Measurements from ENCODE around the gene NXPH2.
A peak's percentile ranks its signal among the peaks of the same experiment; 100 is the strongest.

Gene NXPH2

DNA sequence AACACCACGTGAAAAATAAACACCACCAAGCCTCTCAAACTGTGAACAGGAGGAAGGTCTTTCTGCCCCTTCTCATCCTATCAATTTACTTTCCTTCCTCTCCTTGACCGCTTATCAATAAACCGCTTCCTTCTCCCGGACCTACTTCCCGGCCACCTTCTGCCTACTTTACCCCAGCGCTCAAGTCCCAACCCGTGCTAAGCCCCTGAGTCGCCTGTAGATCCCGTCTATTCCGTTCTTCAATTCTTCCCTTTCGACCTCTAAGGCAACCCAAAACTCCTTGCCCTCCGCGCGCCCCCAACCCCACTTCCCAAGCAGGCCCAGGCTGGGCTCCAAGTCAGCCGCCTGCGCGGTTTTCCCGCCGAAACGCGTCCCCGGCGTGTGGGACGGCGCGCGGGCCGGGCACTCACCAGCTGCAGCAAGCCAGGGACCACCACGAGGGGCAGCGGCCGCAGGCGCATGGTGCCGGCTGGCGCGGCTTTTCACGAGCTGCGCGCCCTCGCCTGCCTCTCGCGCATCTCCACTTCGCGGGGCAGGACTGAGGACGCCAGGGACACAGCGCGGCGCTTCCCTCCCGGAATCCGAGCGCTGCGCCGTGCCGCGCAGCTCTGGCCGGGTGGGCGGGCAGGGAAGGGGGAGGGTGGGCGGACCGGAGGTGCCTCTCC is at the start of gene NXPH2:
Gene NXPH2 (minus strand): TSS at position 610 of the 665 bp plus-strand sequence. CDS start 149 bp downstream, at position 461.
- TF ChIP-seq, protein P1, sequence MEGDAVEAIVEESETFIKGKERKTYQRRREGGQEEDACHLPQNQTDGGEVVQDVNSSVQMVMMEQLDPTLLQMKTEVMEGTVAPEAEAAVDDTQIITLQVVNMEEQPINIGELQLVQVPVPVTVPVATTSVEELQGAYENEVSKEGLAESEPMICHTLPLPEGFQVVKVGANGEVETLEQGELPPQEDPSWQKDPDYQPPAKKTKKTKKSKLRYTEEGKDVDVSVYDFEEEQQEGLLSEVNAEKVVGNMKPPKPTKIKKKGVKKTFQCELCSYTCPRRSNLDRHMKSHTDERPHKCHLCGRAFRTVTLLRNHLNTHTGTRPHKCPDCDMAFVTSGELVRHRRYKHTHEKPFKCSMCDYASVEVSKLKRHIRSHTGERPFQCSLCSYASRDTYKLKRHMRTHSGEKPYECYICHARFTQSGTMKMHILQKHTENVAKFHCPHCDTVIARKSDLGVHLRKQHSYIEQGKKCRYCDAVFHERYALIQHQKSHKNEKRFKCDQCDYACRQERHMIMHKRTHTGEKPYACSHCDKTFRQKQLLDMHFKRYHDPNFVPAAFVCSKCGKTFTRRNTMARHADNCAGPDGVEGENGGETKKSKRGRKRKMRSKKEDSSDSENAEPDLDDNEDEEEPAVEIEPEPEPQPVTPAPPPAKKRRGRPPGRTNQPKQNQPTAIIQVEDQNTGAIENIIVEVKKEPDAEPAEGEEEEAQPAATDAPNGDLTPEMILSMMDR (IDR thresholded peaks at IDR 0.05; ENCODE audit: borderline replicate concordance, insufficient read depth, low read depth, low read length): no peak
- no peak within 1 kb of the TSS for H3K4me3 ChIP-seq (ENCODE audit: low read depth, low read length)

DNA sequence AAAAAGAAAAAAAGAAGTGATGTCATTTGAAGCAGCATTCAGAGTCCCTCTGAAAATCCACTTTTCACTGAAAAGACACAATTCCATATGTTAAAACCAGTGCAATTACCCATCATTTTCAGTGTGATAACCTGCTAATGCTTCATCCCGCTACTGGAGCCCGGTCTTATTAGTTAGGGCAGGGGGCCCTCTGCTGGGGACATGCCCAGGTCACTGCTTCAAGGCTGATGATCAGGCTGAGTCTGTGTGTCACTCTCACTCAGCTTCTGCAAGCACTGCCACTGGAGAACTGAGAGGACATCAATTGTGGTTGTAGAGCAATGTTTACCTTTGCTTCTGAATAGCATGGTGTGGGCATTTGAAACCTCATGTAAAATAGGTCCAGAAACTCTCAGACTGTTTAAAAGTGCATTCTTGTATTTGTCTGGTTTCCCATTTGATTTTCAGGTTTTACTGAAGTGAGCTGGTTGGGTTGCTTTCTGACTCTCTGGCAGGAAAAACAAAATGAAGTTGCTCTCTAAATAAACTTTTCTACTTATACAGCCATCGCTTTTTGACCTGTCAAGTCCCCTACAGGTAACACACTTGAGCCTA is 49.2 kb upstream of the NXPH2 start:
- TF ChIP-seq, protein P1 (IDR thresholded peaks at IDR 0.05; ENCODE audit: borderline replicate concordance, insufficient read depth, low read depth, low read length): peak; percentile 53; the same call in 1 of the 2 replicates
- H3K4me3 ChIP-seq (ENCODE audit: low read depth, low read length): no peak overlapping the region

DNA sequence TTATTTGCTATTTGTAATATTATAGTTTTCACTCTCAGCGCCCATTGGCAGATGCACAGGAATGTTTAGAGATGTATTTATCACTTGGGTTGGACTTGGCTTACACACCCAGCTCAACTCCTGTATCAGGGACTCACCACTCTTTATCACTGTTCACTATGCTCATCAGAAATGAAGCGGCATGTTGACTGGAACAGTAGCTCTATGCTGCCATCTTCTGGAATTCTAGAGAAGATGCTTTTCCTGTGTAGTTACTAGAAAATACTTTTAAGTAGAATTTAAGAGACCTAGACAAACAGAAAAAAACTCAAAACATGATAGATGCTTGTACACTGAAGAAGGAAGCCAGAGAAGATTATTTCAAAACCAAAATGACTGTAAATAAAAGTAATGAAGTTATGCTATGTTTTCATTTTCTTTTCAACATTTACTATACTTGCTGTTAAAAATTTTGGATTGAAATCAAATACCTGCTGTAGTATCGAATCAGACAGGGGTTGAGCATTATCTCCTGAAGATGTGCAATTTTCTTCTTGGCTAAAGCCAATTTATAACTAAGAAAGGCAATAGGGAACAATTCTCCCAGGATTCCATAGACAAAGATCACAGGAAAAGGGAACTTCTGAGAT is 47.4 kb upstream of the NXPH2 start:
- H3K4me3 ChIP-seq (ENCODE audit: low read depth, low read length): no peak overlapping the region
- TF ChIP-seq, protein P1 (IDR thresholded peaks at IDR 0.05; ENCODE audit: borderline replicate concordance, insufficient read depth, low read depth, low read length): peak; percentile 44; the same call in 1 of the 2 replicates

DNA sequence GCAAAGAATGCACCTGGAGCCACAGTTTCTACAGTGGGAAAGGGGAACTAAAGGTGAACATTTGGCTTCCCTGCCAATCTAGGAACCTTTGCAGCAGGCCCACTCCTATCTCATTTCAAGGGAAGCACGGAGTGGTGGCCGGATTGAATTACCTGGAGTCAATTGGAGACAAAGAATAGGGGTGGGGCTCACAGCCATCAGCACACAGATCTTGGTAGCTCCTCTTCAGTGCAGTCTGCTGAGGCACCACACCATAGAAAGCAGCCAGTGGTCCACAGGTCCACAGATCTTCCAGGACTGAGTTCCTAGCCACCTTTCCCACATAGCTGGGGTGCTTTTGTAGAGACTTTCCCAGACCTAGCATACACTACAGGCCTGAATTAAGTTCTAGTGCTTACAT is 43.5 kb upstream of the NXPH2 start:
- TF ChIP-seq, protein P1 (IDR thresholded peaks at IDR 0.05; ENCODE audit: borderline replicate concordance, insufficient read depth, low read depth, low read length): no peak
- H3K4me3 ChIP-seq (ENCODE audit: low read depth, low read length): no peak overlapping the region

DNA sequence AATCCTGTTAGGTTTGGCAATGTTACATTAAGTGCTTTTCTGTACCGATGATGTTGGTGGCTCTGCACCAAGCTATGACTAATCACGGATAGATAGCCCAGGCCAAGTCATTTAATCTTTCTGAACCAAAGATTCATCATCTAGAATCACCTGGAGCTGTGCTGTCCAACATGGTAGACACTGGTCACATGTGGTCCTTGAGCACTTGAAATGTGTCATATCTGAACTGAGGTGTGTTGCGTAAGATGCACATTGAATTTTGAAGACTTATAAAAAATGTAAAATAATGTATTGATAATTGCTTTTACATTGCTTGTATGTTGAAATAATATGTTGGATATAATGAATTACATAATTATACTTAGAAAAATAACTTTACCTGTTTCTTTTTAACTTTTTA is 39.8 kb upstream of the NXPH2 start:
- TF ChIP-seq, protein P1 (IDR thresholded peaks at IDR 0.05; ENCODE audit: borderline replicate concordance, insufficient read depth, low read depth, low read length): no peak
- no peak overlapping the region for H3K4me3 ChIP-seq (ENCODE audit: low read depth, low read length)

DNA sequence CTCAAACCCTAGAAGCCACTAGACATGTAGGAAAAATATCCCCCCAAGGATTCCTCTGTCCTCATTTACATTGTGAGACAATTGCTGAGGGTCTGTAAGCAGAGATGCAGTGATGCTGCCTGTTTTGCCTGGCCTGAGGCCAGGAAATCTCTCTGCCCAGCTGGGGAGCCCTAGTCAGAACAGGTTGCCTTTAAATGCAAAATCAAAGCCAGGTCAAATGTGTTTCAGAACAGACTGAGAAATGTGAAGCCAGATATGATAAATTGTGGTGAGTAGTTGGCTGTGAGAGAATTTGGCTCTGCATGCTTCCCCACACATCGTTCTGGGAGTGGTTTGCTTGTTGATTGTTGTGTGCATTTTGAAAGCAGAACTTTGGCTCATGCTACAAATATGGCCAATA is 38.4 kb upstream of the NXPH2 start:
- H3K4me3 ChIP-seq (ENCODE audit: low read depth, low read length): no peak overlapping the region
- TF ChIP-seq, protein P1 (IDR thresholded peaks at IDR 0.05; ENCODE audit: borderline replicate concordance, insufficient read depth, low read depth, low read length): no peak
